GM18867 (cell line): Measurements from ENCODE around the gene ZNF75A.

Source experiments
- ATAC-seq: cut with Tn5 transposase; IDR thresholded peaks from one replicate; pipeline ENCODE4 v1.9.1; 2021; ENCODE audit warnings: mild to moderate bottlenecking, moderate library complexity; ENCODE audit not compliant: unreplicated experiment

ZNF75A gene

DNA sequence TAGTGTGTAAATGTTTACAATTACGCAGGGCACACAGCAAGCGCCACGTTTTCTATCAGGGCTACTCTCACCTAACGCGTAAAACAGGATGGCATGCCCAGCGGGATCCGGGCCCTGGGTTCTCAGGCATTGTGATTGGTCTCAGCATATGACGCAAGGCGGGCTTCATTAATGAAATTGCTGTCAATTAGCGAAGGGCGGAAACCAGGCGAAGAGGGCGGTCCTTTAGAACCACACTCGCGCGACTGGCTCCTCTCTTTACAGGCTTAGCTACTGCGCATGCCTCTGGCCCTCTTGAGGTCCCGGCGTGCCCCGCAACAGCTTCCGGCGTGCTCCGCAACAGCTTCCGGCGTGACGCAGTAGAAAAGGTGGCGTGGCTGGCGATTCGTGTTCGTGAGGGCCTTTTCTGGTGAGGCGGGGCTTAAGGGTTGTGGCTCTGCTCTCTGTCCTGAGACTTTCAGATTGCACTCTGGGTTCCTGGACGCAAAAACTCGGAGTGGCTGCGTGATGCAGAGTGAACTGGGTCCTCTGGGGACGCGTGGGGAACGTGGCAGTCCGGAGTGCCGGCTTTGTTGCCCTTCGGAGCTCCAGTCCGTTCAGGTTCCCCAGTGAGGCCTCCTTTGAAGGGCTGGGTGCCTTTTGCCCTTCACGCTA, 59.6 kb downstream of the ZNF75A start:
- peak; percentile 69 for ATAC-seq
